Activated CD8-positive, alpha-beta memory T cell treated with anti-CD3 and anti-CD28 coated beads, Interleukin-2, amount 10 ng/mL, durations not matched to agents 7 days and 5 days (primary cell): ENCODE measurements around the gene ZNF157. TPM values are rescaled to one million over a fixed set of nuclear protein-coding genes. Genes with fewer than 3 reads are reported as not detected.
"Not testable (repeated sequence)": the region's sequence is repeated elsewhere in the genome, so short reads cannot be mapped to it uniquely, and the experiment has no call there.

Source experiments
- ATAC-seq: fragments of 150-1000 bp; cut with Tn5 transposase; one replicate; pipeline ENCODE4 v1.10.0; 2021; ENCODE audit warnings: moderate library complexity
- CTCF ChIA-PET: fragments of 350-600 bp; sonication (Branson Sonifier 250); formaldehyde crosslinking; loops from one replicate; lab custom pipeline; 2021; ENCODE audit warnings: antibody characterized with exemption; lab: Charles Lee
- DNase-seq: peaks from one replicate; pipeline ENCODE4 v3.0.0-alpha.2; 2020
- H3K27ac Mint-ChIP-seq: one replicate; pipeline ENCODE4 v1.8.0; 2021; ENCODE audit warnings: mild to moderate bottlenecking, mixed read lengths
- H3K27me3 Mint-ChIP-seq: one replicate; pipeline ENCODE4 v1.8.0; 2021; ENCODE audit warnings: mixed read lengths
- H3K36me3 Mint-ChIP-seq: one replicate; pipeline ENCODE4 v1.8.0; 2021; ENCODE audit warnings: mild to moderate bottlenecking, mixed read lengths
- H3K4me1 Mint-ChIP-seq: one replicate; pipeline ENCODE4 v1.8.0; 2021; ENCODE audit warnings: mixed read lengths
- H3K4me3 Mint-ChIP-seq: one replicate; pipeline ENCODE4 v1.8.0; 2021; ENCODE audit warnings: mild to moderate bottlenecking, moderate library complexity, mixed read lengths
- H3K9me3 Mint-ChIP-seq: one replicate; pipeline ENCODE4 v1.8.0; 2022; ENCODE audit warnings: low read depth, mixed read lengths
- total RNA-seq, 2 experiments: library from RNA; stranded (reverse); gene quantifications; one replicate each; pipeline ENCODE4 v1.2.3, GENCODE V29; 2021

The ZNF157 gene
- total RNA-seq: under 1 TPM; 0.19 to 0.23 TPM

GRCh38 chrX:47370278-47370677, at the start of gene ZNF157:
Gene ZNF157, plus strand, starts transcription at chrX:47370578. Its CDS starts 91 bp downstream, at chrX:47370669.
- Mint-ChIP-seq H3K36me3 (peaks cover 6% of the 10 kb centered on the region), H3K4me1 (peaks cover 12% of the 10 kb centered on the region), H3K4me3 (no peak within 1 kb of the TSS), H3K27ac (no peak within 1 kb of the TSS), H3K27me3 (no peaks in the 10 kb centered on the region), H3K9me3 (no peaks in the 10 kb centered on the region)
- ATAC-seq: no peak
- CTCF ChIA-PET: no interaction called here
- DNase-seq: no peak

- no peak overlapping the region for H3K4me3 Mint-ChIP-seq
- H3K27me3 Mint-ChIP-seq: no peaks in the 10 kb centered on the region
- H3K9me3 Mint-ChIP-seq: no peaks in the 10 kb centered on the region
- no peaks in the 10 kb centered on the region for H3K4me1 Mint-ChIP-seq
- DNase-seq: no peak
- no peaks in the 10 kb centered on the region for H3K36me3 Mint-ChIP-seq
- no peak for ATAC-seq
- CTCF ChIA-PET: interaction anchor here (1.0 kb wide), 1 partner anchor 9 kb away, joined by 3 read pairs; no protein-coding TSS in a partner anchor
- H3K27ac Mint-ChIP-seq: no peak overlapping the region
Observed at GRCh38 chrX:47321386-47321785, 49.0 kb upstream of the ZNF157 start.

GRCh38 chrX:47321823-47322371, 48.5 kb upstream of the ZNF157 start:
- no peaks in the 10 kb centered on the region for H3K9me3 Mint-ChIP-seq
- H3K27me3 Mint-ChIP-seq: no peaks in the 10 kb centered on the region
- no peak overlapping the region for H3K4me3 Mint-ChIP-seq
- no peaks in the 10 kb centered on the region for H3K4me1 Mint-ChIP-seq
- H3K27ac Mint-ChIP-seq: no peak overlapping the region
- ATAC-seq: no peak
- H3K36me3 Mint-ChIP-seq: no peaks in the 10 kb centered on the region
- DNase-seq: no peak
- CTCF ChIA-PET: interaction anchor here (1.0 kb wide), 1 partner anchor 10 kb away, joined by 3 read pairs; no protein-coding TSS in a partner anchor

- no peak overlapping the region for H3K27ac Mint-ChIP-seq
- H3K9me3 Mint-ChIP-seq: no peaks in the 10 kb centered on the region
- CTCF ChIA-PET: no interaction called here
- no peak for ATAC-seq
- DNase-seq: no peak
- H3K27me3 Mint-ChIP-seq: no peaks in the 10 kb centered on the region
- H3K36me3 Mint-ChIP-seq: no peaks in the 10 kb centered on the region
- H3K4me1 Mint-ChIP-seq: peaks cover 3% of the 10 kb centered on the region
- no peak overlapping the region for H3K4me3 Mint-ChIP-seq
Observed at GRCh38 chrX:47327902-47328301, 42.5 kb upstream of the ZNF157 start.

- H3K9me3 Mint-ChIP-seq, ATAC-seq, H3K4me1 Mint-ChIP-seq, CTCF ChIA-PET, H3K27ac Mint-ChIP-seq, DNase-seq, H3K27me3 Mint-ChIP-seq, H3K36me3 Mint-ChIP-seq, H3K4me3 Mint-ChIP-seq: not testable (repeated sequence)
Observed at GRCh38 chrX:47332729-47333128, 37.6 kb upstream of the ZNF157 start.

GRCh38 chrX:47351706-47352105, 18.7 kb upstream of the ZNF157 start:
- no peaks in the 10 kb centered on the region for H3K9me3 Mint-ChIP-seq
- no peak overlapping the region for H3K27ac Mint-ChIP-seq
- no peak for ATAC-seq
- no peaks in the 10 kb centered on the region for H3K36me3 Mint-ChIP-seq
- CTCF ChIA-PET: interaction anchor here (0.6 kb wide), 1 partner anchor 476 kb away, joined by 3 read pairs; no protein-coding TSS in a partner anchor
- no peaks in the 10 kb centered on the region for H3K27me3 Mint-ChIP-seq
- no peak overlapping the region for H3K4me3 Mint-ChIP-seq
- no peak for DNase-seq
- no peaks in the 10 kb centered on the region for H3K4me1 Mint-ChIP-seq

- DNase-seq: no peak
- Mint-ChIP-seq H3K4me3 (no peak overlapping the region), H3K27me3 (no peaks in the 10 kb centered on the region), H3K27ac (peak overlapping the region; percentile 46), H3K36me3 (no peaks in the 10 kb centered on the region), H3K4me1 (peaks cover 12% of the 10 kb centered on the region), H3K9me3 (peaks cover 2% of the 10 kb centered on the region)
- ATAC-seq: no peak
- CTCF ChIA-PET: no interaction called here
Observed at GRCh38 chrX:47358387-47359065, 11.9 kb upstream of the ZNF157 start.

- ATAC-seq (no peak), DNase-seq (no peak)
- H3K36me3 Mint-ChIP-seq: no peaks in the 10 kb centered on the region
- H3K4me1 Mint-ChIP-seq: peaks cover 12% of the 10 kb centered on the region
- no peak overlapping the region for H3K4me3 Mint-ChIP-seq
- CTCF ChIA-PET: interaction anchor here (1.2 kb wide), 1 partner anchor 12 kb away, joined by 3 read pairs; no protein-coding TSS in a partner anchor
- no peaks in the 10 kb centered on the region for H3K27me3 Mint-ChIP-seq
- no peak overlapping the region for H3K27ac Mint-ChIP-seq
- H3K9me3 Mint-ChIP-seq: peaks cover 2% of the 10 kb centered on the region
Observed at GRCh38 chrX:47360423-47361179, 9.8 kb upstream of the ZNF157 start.

GRCh38 chrX:47361538-47362511, 8.6 kb upstream of the ZNF157 start:
- Mint-ChIP-seq H3K4me1 (peaks cover 24% of the 10 kb centered on the region), H3K4me3 (no peak overlapping the region), H3K27me3 (no peaks in the 10 kb centered on the region), H3K36me3 (peaks cover 6% of the 10 kb centered on the region), H3K9me3 (peaks cover 2% of the 10 kb centered on the region), H3K27ac (no peak overlapping the region)
- CTCF ChIA-PET: interaction anchor here (1.1 to 1.2 kb wide), 2 partner anchors 13 to 171 kb away, joined by 3 to 5 read pairs; no protein-coding TSS in a partner anchor
- ATAC-seq (peak; percentile 52), DNase-seq (peak; percentile 60)

GRCh38 chrX:47366041-47366722, 4.2 kb upstream of the ZNF157 start:
- peak overlapping the region; percentile 92 for H3K27ac Mint-ChIP-seq
- peak overlapping the region; percentile 80 for H3K4me3 Mint-ChIP-seq
- peak; percentile 92 for ATAC-seq
- peaks cover 6% of the 10 kb centered on the region for H3K36me3 Mint-ChIP-seq
- DNase-seq: peak; percentile 78
- H3K27me3 Mint-ChIP-seq: no peaks in the 10 kb centered on the region
- H3K9me3 Mint-ChIP-seq: no peaks in the 10 kb centered on the region
- H3K4me1 Mint-ChIP-seq: peaks cover 17% of the 10 kb centered on the region
- CTCF ChIA-PET: no interaction called here

GRCh38 chrX:47373198-47373597, 2.8 kb downstream of the ZNF157 start:
- no peak overlapping the region for H3K4me3 Mint-ChIP-seq
- DNase-seq (no peak), ATAC-seq (no peak)
- no peaks in the 10 kb centered on the region for H3K9me3 Mint-ChIP-seq
- CTCF ChIA-PET: interaction anchor here (0.8 kb wide), 1 partner anchor 11 kb away, joined by 5 read pairs; no protein-coding TSS in a partner anchor
- H3K27ac Mint-ChIP-seq: no peak overlapping the region
- no peaks in the 10 kb centered on the region for H3K4me1 Mint-ChIP-seq
- no peaks in the 10 kb centered on the region for H3K36me3 Mint-ChIP-seq
- H3K27me3 Mint-ChIP-seq: no peaks in the 10 kb centered on the region

- no peaks in the 10 kb centered on the region for H3K9me3 Mint-ChIP-seq
- CTCF ChIA-PET: no interaction called here
- peaks cover 18% of the 10 kb centered on the region for H3K4me1 Mint-ChIP-seq
- peak overlapping the region; percentile 36 for H3K4me3 Mint-ChIP-seq
- peak; percentile 69 for DNase-seq
- H3K27me3 Mint-ChIP-seq: no peaks in the 10 kb centered on the region
- H3K36me3 Mint-ChIP-seq: no peaks in the 10 kb centered on the region
- ATAC-seq: peak; percentile 74
- peak overlapping the region; percentile 68 for H3K27ac Mint-ChIP-seq
Observed at GRCh38 chrX:47380268-47380667, 9.9 kb downstream of the ZNF157 start.
